Calu3 (cell line): ENCODE data around the gene TOR2A. TPM values are rescaled to one million over a fixed set of nuclear protein-coding genes. Genes with fewer than 3 reads are reported as not detected.

ENCODE experiments used
- BruUV-seq: library from RNA; stranded (reverse); fragments of 400-500 nt; replicated peaks from 2 replicates; lab custom pipeline; 2021; lab: Mats Ljungman, UMichigan
- CTCF ChIA-PET: fragments of 300-600 bp; sonication (Branson Sonifier 250); formaldehyde crosslinking; loops from one replicate; lab custom pipeline; 2022; ENCODE audit warnings: antibody characterized with exemption; lab: Charles Lee
- DNase-seq: peaks from one replicate; pipeline ENCODE4 v3.0.0; 2022
- H3K27ac Mint-ChIP-seq: one replicate; pipeline ENCODE4 v1.8.0; 2022; ENCODE audit warnings: mixed read lengths; ENCODE audit not compliant: unreplicated experiment
- H3K27me3 Mint-ChIP-seq: one replicate; pipeline ENCODE4 v1.8.0; 2022; ENCODE audit warnings: mixed read lengths; ENCODE audit not compliant: unreplicated experiment
- H3K36me3 Mint-ChIP-seq: one replicate; pipeline ENCODE4 v1.8.0; 2022; ENCODE audit warnings: mild to moderate bottlenecking, moderate library complexity, mixed read lengths; ENCODE audit not compliant: insufficient read depth, unreplicated experiment
- H3K4me1 Mint-ChIP-seq: one replicate; pipeline ENCODE4 v1.8.0; 2022; ENCODE audit warnings: mild to moderate bottlenecking, low read depth, mixed read lengths; ENCODE audit not compliant: unreplicated experiment
- H3K4me3 Mint-ChIP-seq: one replicate; pipeline ENCODE4 v1.8.0; 2022; ENCODE audit warnings: mild to moderate bottlenecking, low read depth, moderate library complexity, mixed read lengths; ENCODE audit not compliant: unreplicated experiment
- H3K9me3 Mint-ChIP-seq: one replicate; pipeline ENCODE4 v1.8.0; 2022; ENCODE audit warnings: low read depth, mixed read lengths; ENCODE audit not compliant: unreplicated experiment
- intact Hi-C: fragments of 100-400 bp; cut with micrococcal nuclease; formaldehyde crosslinking; loops from one replicate; pipeline ENCODE4 v1.10.0; 2022; ENCODE audit not compliant: unreplicated experiment
- total RNA-seq: library from RNA; stranded (reverse); gene quantifications from 2 replicates; pipeline ENCODE4 v1.2.3, GENCODE V29; 2022
- TF ChIP-seq, protein P1 (sequence below): fragments of 200-600 bp; IDR thresholded peaks from one replicate; pipeline ENCODE4 v1.8.0; 2022; ENCODE audit warnings: antibody characterized with exemption; ENCODE audit not compliant: unreplicated experiment

Gene TOR2A
- total RNA-seq, 1 experiment from 2014 or later, result 7.6 TPM

DNA sequence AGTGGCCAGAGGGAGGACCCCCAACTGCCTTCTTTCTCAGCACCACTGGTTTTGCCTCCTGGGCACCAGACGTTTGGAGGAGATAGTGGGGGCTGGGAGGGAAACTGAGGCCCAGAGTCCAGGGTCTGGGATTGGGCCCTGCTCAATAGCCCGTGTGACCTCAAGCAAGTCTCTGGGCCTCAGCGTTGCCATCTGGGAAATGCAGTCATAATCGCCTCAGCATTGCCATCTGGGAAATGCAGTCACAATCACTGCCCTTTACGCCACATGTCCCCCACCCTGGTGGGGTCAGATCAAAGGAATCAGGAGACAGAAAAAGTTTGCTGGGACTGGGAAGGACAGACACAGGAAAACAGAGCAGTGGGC is 41.8 kb upstream of the TOR2A start:
- Mint-ChIP-seq H3K27me3 (peaks cover 30% of the 10 kb centered on the region), H3K4me1 (no peaks in the 10 kb centered on the region), H3K9me3 (no peaks in the 10 kb centered on the region), H3K27ac (no peak overlapping the region), H3K36me3 (no peaks in the 10 kb centered on the region), H3K4me3 (no peak overlapping the region)
- BruUV-seq, result no TSS peak
- intact Hi-C loops, result no loop called here
- CTCF ChIA-PET, result no interaction called here
- TF ChIP-seq, protein P1, sequence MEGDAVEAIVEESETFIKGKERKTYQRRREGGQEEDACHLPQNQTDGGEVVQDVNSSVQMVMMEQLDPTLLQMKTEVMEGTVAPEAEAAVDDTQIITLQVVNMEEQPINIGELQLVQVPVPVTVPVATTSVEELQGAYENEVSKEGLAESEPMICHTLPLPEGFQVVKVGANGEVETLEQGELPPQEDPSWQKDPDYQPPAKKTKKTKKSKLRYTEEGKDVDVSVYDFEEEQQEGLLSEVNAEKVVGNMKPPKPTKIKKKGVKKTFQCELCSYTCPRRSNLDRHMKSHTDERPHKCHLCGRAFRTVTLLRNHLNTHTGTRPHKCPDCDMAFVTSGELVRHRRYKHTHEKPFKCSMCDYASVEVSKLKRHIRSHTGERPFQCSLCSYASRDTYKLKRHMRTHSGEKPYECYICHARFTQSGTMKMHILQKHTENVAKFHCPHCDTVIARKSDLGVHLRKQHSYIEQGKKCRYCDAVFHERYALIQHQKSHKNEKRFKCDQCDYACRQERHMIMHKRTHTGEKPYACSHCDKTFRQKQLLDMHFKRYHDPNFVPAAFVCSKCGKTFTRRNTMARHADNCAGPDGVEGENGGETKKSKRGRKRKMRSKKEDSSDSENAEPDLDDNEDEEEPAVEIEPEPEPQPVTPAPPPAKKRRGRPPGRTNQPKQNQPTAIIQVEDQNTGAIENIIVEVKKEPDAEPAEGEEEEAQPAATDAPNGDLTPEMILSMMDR, result no peak
- no peak for DNase-seq

DNA sequence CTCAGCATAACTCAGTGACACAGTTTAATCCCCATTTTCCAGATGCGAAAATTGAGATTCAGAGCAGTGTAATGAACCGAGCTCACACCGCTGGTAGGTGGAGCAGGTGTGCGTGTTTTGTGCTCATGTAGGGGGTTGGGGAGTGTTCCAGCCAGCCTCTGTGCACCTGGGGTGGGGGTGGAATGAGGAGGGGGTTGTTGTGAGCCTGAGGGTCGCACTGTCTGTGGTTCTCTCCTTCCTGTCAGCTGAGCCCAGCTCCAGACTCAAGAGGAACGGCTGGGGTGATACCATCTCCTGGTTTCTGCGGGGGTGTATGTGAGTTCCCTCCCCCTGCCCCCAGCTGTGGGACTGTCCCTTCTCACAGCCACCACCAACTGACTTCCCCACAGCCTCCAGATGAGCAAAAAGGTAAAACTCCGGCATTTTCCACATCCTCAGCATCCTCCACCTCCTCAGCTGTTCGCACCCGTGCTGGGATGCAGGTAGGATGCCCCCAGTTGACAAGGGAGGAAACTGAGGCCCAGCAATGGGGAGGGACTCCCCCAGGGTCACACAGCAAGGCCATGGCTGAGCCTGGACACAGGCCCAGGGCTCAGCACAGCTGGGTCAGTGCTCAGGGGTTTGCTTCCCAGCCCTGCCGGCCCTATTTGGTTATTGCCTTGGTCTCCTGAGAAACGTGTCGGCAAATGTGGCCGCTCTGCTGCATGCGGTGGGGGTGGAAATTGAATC is 41.3 kb upstream of the TOR2A start:
- intact Hi-C loops, result no loop called here

DNA sequence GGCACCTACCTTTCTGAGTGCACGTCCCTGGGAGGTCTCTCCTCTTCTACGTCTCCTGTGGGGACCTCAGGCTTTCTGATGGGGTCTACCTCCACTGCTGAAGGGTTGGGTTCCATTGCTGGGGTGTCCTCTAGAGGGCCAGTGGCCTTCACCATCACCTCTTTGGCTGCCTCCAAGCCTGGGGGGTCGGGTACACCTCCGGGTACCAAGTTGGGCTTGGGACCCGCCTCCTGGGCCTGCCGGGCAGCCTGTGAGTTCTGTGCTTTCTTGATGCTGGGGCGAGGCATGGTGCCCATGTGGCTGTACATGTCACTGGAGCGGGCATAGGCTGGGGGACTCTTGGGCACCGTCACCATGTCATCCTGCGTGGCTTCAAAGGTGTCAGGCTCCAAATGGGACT is 38.9 kb upstream of the TOR2A start:
- Mint-ChIP-seq H3K27me3 (peaks cover 35% of the 10 kb centered on the region), H3K4me1 (no peaks in the 10 kb centered on the region), H3K4me3 (no peak overlapping the region), H3K36me3 (peaks cover 7% of the 10 kb centered on the region), H3K9me3 (no peaks in the 10 kb centered on the region), H3K27ac (no peak overlapping the region)
- TF ChIP-seq, protein P1, result no peak
- intact Hi-C loops, result no loop called here
- DNase-seq, result no peak
- no TSS peak for BruUV-seq
- CTCF ChIA-PET, result no interaction called here

More for the DNA sequence above, 41.3 kb upstream of the TOR2A start:
- peaks cover 2% of the 10 kb centered on the region for H3K36me3 Mint-ChIP-seq
- no TSS peak for BruUV-seq
- H3K4me3 Mint-ChIP-seq, result no peak overlapping the region
- no peak overlapping the region for H3K27ac Mint-ChIP-seq
- H3K27me3 Mint-ChIP-seq, result peaks cover 30% of the 10 kb centered on the region
- DNase-seq, result no peak
- CTCF ChIA-PET, result no interaction called here
- H3K9me3 Mint-ChIP-seq, result no peaks in the 10 kb centered on the region
- TF ChIP-seq, protein P1, result no peak
- no peaks in the 10 kb centered on the region for H3K4me1 Mint-ChIP-seq

DNA sequence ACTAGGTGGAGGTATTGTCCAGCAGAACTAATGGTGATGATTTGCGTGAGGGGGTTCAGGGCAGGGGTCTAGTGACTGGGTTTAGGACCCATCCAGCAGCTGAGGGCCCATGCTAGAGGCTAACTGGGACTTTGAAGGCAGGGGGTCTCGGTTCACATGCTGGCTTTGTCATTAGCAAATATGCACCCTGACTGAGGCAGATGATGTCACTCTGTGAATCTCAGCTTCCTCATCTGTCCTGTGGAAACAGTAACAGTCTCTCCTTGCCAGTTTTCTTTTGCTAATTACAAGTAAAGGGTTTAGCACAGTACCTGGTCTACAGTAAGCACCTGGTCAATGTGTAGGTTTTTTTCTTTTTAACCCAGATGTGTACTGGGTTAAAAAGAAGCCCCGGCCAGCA is 38.2 kb upstream of the TOR2A start:
- CTCF ChIA-PET, result no interaction called here
- no peaks in the 10 kb centered on the region for H3K4me1 Mint-ChIP-seq
- H3K4me3 Mint-ChIP-seq, result no peak overlapping the region
- no peak for DNase-seq
- no peaks in the 10 kb centered on the region for H3K9me3 Mint-ChIP-seq
- peaks cover 42% of the 10 kb centered on the region for H3K27me3 Mint-ChIP-seq
- intact Hi-C loops, result no loop called here
- peaks cover 7% of the 10 kb centered on the region for H3K36me3 Mint-ChIP-seq
- TF ChIP-seq, protein P1, result no peak
- no peak overlapping the region for H3K27ac Mint-ChIP-seq
- BruUV-seq, result no TSS peak
